GM13977 (cell line): Measurements from ENCODE around the gene ECSIT.
A peak's percentile ranks its signal among the peaks of the same experiment; 100 is the strongest.
"Not testable (repeated sequence)": the region's sequence is repeated elsewhere in the genome, so short reads cannot be mapped to it uniquely, and the experiment has no call there.

Source experiments
- DNase-seq: peaks from one replicate; pipeline ENCODE4 v3.0.0; 2012; ENCODE audit warnings: low spot score
- in situ Hi-C: fragments of 300-500 bp; cut with MboI; formaldehyde crosslinking; loops from one replicate; pipeline ENCODE4 v1.12.0; 2022; ENCODE audit warnings: low sequenced_read_pairs, low pct_unique_long_range_greater_than_20kb, mixed read lengths, inconsistent platforms; ENCODE audit not compliant: unreplicated experiment
- TF ChIP-seq, protein P1 (sequence below): IDR thresholded peaks from 2 replicates; pipeline ENCODE4 v1.5.1; 2012; ENCODE audit warnings: mild to moderate bottlenecking, control low read depth; ENCODE audit not compliant: insufficient read depth; ENCODE audit errors: extremely low read depth, missing control alignments

ECSIT gene

DNA sequence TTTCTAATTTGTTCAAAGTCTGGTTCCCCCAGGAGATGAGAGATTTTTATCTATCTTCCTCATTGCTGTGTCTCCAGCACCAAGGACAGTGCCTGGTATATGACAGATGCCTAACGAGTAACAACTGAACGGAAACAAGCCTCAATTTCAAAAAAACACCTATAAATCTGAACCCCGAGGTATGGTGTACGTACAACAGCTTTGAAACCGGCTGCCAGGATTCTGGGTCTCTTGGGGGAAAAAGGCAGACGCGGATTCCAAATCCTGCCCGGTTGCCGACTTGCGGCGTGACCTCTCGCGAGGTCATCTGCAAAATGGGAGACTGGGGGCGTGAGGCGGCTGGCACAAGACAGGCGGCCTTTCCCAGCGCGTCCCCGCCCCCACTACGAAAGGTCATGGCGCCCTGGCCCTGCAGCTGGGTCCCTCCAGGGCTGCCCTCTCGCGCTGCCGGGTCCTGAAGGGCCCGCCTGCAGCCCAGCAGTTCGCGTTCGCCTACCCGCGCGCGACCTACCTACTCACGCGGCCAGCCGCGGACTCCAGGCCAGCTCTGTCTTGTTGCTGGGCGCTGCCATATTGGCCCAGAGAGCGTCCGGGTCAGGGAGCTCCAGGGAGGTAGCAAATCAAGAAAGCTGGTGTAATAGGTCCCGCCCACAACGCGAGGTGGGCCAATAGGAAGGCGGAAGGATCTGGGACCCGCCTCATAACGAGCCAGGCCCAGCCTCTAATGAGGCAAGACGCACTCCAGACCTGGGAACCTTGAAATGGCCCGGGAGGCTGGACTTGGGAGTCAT is at the start of gene ECSIT:
Gene ECSIT, minus strand, starts transcription at position 584 of the 791 bp plus-strand sequence. CDS start 9,964 bp downstream, outside the sequence.
- TF ChIP-seq, protein P1, sequence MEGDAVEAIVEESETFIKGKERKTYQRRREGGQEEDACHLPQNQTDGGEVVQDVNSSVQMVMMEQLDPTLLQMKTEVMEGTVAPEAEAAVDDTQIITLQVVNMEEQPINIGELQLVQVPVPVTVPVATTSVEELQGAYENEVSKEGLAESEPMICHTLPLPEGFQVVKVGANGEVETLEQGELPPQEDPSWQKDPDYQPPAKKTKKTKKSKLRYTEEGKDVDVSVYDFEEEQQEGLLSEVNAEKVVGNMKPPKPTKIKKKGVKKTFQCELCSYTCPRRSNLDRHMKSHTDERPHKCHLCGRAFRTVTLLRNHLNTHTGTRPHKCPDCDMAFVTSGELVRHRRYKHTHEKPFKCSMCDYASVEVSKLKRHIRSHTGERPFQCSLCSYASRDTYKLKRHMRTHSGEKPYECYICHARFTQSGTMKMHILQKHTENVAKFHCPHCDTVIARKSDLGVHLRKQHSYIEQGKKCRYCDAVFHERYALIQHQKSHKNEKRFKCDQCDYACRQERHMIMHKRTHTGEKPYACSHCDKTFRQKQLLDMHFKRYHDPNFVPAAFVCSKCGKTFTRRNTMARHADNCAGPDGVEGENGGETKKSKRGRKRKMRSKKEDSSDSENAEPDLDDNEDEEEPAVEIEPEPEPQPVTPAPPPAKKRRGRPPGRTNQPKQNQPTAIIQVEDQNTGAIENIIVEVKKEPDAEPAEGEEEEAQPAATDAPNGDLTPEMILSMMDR = no peak
- in situ Hi-C loops = no loop called here
- peak; percentile 97 for DNase-seq

- DNase-seq = no peak
- in situ Hi-C loops = no loop called here
- TF ChIP-seq, protein P1 = no peak
Observed at GRCh38 chr19:11577451-11578257, 48.7 kb upstream of the ECSIT start, which contains the start of gene ACP5. TSS of gene ACP5 (minus strand) at chr19:11577645. CDS start at chr19:11577317, 328 bp downstream.

DNA sequence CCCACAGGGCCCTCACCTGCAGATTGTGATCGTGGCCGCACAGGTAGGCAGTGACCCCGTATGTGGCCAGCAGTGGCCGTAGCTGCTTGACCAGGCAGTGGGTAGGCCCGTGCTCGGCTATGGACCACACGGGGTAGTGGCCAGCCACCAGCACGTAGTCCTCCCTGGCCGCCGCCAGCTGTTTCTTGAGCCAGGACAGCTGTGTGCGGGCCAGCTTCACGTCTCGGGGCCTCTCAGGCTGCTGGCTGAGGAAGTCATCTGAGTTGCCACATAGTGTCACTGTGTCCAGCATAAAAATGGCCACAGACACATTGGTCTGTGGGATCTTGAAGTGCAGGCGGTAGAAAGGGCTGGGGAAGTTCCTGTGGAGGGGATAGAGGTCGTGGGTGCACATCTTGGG is 47.3 kb upstream of the ECSIT start:
- no peak for DNase-seq
- in situ Hi-C loops = no loop called here
- TF ChIP-seq, protein P1 = no peak

GRCh38 chr19:11574689-11575088 is 45.8 kb upstream of the ECSIT start:
- TF ChIP-seq, protein P1 = no peak
- no peak for DNase-seq
- in situ Hi-C loops = no loop called here

DNA sequence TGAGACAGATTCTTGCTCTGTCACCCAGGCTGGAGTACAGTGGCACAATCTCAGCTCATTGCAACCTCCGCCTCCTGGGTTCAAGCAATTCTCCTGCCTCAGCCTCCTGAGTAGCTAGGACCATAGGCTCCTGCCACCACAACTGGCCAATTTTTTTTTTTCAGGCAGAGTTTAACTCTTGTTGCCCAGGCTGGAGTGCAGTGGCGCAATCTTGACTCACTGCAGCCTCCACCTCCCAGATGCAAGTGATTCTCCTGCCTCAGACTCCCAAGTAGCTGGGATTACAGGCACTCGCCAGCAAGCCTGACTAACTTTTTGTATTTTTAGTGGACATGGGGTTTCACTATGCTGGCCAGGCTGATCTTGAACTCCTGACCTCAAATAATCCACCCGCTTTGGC is 44.8 kb upstream of the ECSIT start:
- DNase-seq, in situ Hi-C loops: not testable (repeated sequence)

DNA sequence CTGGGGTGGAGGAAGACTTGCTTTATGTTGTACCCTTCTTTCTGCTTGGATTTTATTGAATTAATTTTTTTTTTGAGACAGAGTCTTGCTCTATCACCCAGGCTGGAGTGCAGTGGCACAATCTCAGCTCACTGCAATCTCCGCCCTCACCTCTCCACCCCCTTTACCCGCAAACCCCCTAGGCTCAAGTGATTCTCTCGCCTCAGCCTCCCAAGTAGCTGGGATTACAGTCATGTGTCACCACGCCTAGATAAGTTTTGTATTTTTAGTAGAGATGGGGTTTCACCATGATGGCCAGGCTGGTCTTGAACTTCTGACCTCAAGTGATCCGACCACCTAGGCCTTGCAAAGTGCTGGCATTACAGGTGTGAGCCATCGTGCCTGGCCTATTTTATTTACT is 44.4 kb upstream of the ECSIT start:
- in situ Hi-C loops, DNase-seq: not testable (repeated sequence)

GRCh38 chr19:11570039-11570462 is 41.1 kb upstream of the ECSIT start:
- in situ Hi-C loops = no loop called here
- TF ChIP-seq, protein P1 = no peak
- DNase-seq = no peak
